GM21367 (cell line): ENCODE results near the gene ORMDL1.
"Not testable (repeated sequence)": the region's sequence is repeated elsewhere in the genome, so short reads cannot be mapped to it uniquely, and the experiment has no call there.

Experiments
- ATAC-seq: cut with Tn5 transposase; IDR thresholded peaks from one replicate; pipeline ENCODE4 v1.9.1; 2021; ENCODE audit not compliant: unreplicated experiment

ORMDL1 gene

GRCh38 chr2:189772212-189772611, 11.9 kb downstream of the ORMDL1 start:
- ATAC-seq = no peak

GRCh38 chr2:189770590-189771322, 13.4 kb downstream of the ORMDL1 start:
- no peak for ATAC-seq

GRCh38 chr2:189763908-189764661, 20.1 kb downstream of the ORMDL1 start:
- ATAC-seq = no peak

- ATAC-seq = peak; percentile 94
Measured at GRCh38 chr2:189762551-189763298, 21.4 kb downstream of the ORMDL1 start, which contains the start of gene OSGEPL1. Gene OSGEPL1 (minus strand): TSS chr2:189762792. CDS start chr2:189761640, 1,152 bp downstream.

- ATAC-seq = no peak
Measured at GRCh38 chr2:189762229-189762550, 21.9 kb downstream of the ORMDL1 start.

- not testable (repeated sequence) for ATAC-seq
Measured at GRCh38 chr2:189760154-189760553, 24.0 kb downstream of the ORMDL1 start.

GRCh38 chr2:189756311-189756952, 27.7 kb downstream of the ORMDL1 start:
- no peak for ATAC-seq

- no peak for ATAC-seq
Measured at GRCh38 chr2:189751080-189751658, 33.0 kb downstream of the ORMDL1 start.

- no peak for ATAC-seq
Measured at GRCh38 chr2:189729430-189729829, 54.7 kb downstream of the ORMDL1 start.

GRCh38 chr2:189726849-189727248, 57.3 kb downstream of the ORMDL1 start:
- ATAC-seq = no peak

GRCh38 chr2:189726271-189726670, 57.9 kb downstream of the ORMDL1 start:
- no peak for ATAC-seq

GRCh38 chr2:189723192-189723591, 60.9 kb downstream of the ORMDL1 start:
- ATAC-seq = no peak
